VCaP (cell line): ENCODE data around the gene CORIN.
"Not testable (repeated sequence)": the region's sequence is repeated elsewhere in the genome, so short reads cannot be mapped to it uniquely, and the experiment has no call there.

ENCODE experiments used
- H3K27ac ChIP-seq: fragments of 450-650 bp; 2 replicates; pipeline ENCODE4 v1.5.1; 2017
- CTCF ChIP-seq: fragments of 450-650 bp; conservative IDR thresholded peaks from 2 replicates; pipeline ENCODE4 v1.5.1; 2017; ENCODE audit warnings: mild to moderate bottlenecking, moderate library complexity

CORIN gene

DNA sequence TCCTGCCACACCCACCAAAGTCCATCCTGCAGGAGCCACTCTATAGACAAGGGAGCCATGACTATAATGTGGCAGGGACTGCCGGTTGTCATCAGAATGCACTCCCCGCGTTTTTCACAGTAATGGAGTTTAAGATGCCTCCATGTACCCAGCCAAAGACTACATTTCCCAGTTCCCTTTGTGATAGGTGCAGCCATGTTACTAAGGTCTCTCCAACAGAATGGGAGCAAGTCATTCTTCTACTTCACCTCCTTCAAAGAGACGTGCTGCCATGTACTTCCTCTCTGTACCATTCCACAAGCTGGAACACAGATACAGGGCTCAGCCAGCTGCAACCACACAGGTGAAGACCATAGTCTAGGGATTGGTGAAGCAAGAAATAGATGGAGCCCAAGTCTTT, 126.7 kb downstream of the CORIN start:
- no peak overlapping the region for H3K27ac ChIP-seq
- TF ChIP-seq CTCF = no peak

- H3K27ac ChIP-seq = not testable (repeated sequence)
Measured at GRCh38 chr4:47706352-47706751, 131.5 kb downstream of the CORIN start.

DNA sequence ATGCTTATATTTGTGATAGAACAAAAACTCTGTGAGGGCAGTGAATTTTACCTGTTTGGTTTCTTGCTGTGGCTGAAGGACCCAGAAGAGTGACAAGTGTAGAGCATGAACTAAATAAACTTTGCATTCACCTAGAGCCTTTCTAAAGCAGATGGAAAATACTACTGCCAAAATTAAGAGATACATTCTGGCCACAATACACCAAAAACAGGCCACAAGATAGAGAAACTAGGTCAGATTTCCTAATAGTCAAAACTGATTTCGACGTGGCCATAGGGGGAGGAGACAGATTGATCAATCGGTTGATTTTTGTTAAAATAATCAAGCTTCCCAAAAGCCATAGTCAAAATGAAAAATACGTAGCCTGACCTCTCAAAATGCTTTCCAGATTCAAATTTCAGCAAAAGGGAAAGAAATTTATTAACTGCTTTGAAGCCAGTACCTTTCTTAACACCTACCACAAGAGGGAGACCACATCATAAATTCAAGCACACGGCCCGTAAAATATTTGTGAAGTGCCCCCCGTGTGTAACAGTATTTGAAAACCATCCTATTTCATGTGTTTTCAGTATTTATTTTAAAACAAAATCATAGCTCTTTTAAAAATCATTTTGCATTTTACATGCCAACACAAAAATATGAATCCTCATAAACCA, 132.4 kb downstream of the CORIN start:
- TF ChIP-seq CTCF = peak; percentile 78
- H3K27ac ChIP-seq = peak overlapping the region; percentile 30; the same call in 1 of the 2 replicates

DNA sequence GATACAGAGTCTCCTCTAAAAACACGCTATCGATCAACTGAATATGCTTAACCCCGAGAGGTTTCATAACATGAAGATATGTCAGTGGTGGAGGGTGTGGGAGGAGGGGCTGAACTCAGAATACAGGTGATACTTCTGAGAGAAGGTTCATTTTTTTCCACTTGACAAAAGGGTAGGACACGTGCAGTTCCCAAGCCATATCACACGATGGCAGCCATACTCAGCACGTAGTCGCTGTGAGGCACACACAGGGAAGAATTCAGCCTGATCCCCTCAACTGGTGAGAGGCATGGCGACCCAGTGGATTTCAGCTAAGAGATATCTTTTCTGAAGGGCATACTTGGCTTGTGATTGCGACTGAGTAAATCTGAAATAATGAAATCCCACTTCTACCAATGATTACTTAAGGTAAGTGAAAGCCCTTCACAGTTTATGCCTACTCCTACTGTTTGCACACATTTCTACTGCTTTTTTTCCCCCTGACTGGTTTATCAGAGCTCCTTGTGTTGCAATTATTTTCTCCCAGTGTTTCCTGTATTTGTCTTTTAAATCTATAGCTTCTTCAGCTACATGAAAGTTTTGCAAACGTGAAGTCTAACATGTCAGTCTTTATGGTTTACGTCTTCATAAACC, 133.1 kb downstream of the CORIN start:
- peak; percentile 90 for TF ChIP-seq CTCF
- peak overlapping the region; percentile 30; the same call in 1 of the 2 replicates for H3K27ac ChIP-seq

- peak overlapping the region; percentile 26; the same call in 1 of the 2 replicates for H3K27ac ChIP-seq
- no peak for TF ChIP-seq CTCF
Measured at GRCh38 chr4:47703956-47704355, 133.9 kb downstream of the CORIN start.

DNA sequence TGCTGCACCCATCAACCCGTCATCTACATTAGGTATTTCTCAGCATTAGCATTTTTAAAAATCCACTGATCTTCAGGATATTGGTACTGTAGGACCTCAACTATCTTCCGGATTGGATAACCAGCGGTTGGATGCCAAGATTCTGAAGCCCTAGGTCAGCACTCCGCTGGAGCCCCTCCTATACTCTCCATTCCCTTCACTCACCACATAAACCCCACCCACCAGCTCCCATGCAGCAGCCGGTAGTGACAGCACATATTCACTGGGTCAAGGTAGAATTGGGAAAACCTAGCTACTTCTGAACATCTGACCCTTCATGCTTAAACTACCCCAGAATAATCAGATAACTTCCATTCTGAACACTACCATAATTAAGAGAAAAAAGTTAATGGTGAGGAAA, 134.9 kb downstream of the CORIN start:
- TF ChIP-seq CTCF = no peak
- H3K27ac ChIP-seq = peak overlapping the region; percentile 26; the same call in 1 of the 2 replicates

DNA sequence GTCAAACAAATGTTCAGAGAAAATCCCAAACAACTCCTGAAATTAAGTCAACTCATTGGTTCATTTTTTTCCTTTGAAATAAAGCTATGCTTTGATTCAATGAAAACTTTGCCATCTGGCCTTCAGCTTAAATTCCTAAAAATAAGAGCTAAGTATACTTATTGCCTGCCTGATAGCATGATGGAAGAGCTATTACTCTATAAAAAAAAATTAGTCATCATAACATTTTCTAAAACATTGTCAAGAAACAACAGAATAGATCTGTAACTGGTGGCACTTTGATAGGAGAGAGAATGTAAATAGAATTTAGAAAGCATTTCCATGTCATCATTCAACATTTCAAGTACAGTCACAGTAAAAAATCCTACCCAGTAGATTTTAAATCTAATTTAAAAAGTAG, 136.6 kb downstream of the CORIN start:
- no peak overlapping the region for H3K27ac ChIP-seq
- TF ChIP-seq CTCF = no peak

DNA sequence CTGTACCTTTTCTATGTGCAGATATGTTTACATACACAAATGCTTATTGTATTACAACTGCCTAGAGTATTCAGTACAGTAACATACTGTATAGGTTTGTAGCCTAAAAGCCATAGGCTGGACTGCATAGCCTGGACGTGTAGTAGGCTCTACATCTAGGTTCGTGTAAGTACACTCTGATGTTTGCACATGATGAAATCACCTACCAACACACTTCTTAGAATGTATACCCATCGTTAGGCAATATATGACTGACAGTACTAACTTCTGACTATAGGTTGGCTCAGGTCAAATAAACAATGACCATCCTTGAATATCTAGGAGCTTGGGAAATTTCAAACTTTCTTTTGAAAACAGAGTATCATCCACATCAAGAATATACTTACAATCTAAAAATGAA, 139.0 kb downstream of the CORIN start:
- TF ChIP-seq CTCF = no peak

More for the DNA sequence above, 139.0 kb downstream of the CORIN start:
- no peak overlapping the region for H3K27ac ChIP-seq
